HG03354 (cell line): ENCODE results near the gene WNT5B.

Experiments
- ATAC-seq: cut with Tn5 transposase; IDR thresholded peaks from one replicate; pipeline ENCODE4 v1.9.1; 2021; ENCODE audit warnings: mild to moderate bottlenecking; ENCODE audit not compliant: unreplicated experiment, poor library complexity, severe bottlenecking

The WNT5B gene

GRCh38 chr12:1646569-1647284 is 17.7 kb downstream of the WNT5B start:
- no peak for ATAC-seq

GRCh38 chr12:1647285-1647669 is 18.2 kb downstream of the WNT5B start:
- ATAC-seq: no peak

DNA sequence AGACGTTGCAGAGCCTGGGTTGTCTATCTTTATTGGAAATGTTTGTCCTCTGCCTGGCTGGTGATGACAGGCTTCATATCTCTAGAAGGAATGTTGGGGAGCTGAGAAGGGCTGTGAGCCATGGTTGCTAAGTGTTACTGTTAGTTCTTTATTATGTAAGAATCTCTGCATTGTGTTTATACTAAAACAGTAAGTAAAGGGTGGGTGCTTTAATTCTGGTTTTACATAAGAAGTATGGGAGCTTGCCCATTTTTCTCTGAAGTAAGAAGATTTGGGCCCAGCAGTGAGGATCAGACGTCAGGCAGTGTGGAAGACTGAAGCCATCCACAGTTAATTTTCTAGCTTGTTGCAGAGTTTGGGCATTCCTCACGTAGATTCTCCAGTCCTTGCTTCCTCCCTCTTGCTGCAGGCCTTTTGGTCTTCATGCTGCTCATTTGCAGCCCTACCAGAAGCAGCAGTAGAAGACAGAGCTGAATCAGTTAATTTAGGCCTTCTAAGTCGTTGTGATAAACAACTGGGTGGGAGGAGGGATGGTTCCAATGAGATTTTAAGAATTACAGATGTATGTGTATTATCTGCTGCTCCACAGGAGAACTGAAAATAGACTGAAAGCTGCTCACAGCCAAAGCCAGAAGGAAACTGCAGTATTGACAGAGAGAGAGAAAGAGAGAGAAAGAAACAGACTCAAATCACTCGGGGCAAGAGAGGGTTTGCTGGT is 21.4 kb downstream of the WNT5B start:
- ATAC-seq: no peak

GRCh38 chr12:1650978-1651361 is 21.9 kb downstream of the WNT5B start:
- no peak for ATAC-seq

DNA sequence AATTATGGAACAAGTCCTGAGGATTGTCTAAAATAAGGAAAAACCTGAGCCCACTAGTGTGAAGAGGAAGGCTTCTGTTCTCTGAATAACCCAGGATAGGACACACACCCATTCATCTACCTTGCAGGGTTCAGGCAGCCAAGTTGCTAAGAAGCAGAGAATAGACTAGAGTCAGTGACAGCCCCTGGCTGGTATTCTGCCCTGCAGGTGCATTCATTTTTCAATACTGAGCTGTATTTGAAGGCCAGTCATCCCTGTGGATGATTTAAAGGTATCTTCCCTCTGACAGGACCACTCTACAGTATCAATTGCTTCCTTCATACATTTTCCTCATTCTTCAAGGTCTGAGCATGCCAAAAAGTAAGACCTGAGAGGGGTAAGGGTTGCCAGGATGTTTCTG is 22.9 kb downstream of the WNT5B start:
- ATAC-seq: no peak

DNA sequence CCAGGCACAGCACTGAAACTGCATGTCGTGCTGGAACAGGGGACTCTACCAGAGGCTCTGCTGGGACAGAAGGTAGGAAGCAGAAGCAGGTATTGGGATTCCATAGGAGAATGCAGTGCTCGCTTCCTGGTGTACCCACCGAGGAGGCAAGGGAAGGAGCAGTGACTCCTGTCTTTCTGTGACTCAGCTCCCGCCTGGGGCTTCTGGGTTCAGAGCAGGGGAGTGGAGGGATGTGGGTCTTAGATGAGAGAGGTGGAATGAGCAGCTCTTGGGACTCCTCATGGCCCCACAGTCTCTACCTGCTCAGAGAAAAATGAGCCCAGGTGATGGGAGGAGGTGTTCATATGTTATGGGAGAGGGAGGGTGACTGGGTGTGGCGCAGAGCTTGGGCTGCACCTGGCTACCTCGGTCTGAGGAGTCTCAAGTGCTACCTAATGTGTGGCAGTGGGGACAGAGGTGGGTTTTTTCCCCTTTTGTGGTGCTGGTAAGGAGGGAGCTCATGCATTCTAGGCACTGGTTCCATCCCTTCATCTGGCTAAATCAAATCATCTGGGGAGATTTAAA is 26.3 kb downstream of the WNT5B start:
- no peak for ATAC-seq

- no peak for ATAC-seq
These were observed 27.9 kb downstream of the WNT5B start for GRCh38 chr12:1656902-1657301.

DNA sequence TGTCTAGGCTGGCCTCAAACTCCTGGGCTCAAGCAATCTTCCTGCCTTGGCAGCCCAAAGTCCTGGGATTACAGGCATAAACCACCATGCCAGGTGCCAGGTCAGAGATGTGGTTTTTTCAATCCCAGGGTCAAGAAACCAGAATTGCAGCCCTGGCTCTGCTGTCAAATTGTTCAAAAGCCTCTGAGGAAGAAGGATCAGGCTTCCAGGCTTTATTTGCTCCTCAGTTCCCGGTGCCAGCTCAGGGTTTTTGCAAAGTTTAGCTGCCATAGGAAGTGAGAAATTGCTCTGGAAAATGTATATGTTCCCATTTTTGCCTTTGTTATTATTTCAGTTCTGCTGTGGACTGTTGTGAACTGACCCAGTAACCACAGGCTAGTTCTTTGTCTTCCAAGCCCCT is 28.7 kb downstream of the WNT5B start:
- no peak for ATAC-seq

GRCh38 chr12:1660304-1661187 is 31.5 kb downstream of the WNT5B start:
- ATAC-seq: no peak

GRCh38 chr12:1661553-1662335 is 32.7 kb downstream of the WNT5B start:
- ATAC-seq: peak; percentile 82

DNA sequence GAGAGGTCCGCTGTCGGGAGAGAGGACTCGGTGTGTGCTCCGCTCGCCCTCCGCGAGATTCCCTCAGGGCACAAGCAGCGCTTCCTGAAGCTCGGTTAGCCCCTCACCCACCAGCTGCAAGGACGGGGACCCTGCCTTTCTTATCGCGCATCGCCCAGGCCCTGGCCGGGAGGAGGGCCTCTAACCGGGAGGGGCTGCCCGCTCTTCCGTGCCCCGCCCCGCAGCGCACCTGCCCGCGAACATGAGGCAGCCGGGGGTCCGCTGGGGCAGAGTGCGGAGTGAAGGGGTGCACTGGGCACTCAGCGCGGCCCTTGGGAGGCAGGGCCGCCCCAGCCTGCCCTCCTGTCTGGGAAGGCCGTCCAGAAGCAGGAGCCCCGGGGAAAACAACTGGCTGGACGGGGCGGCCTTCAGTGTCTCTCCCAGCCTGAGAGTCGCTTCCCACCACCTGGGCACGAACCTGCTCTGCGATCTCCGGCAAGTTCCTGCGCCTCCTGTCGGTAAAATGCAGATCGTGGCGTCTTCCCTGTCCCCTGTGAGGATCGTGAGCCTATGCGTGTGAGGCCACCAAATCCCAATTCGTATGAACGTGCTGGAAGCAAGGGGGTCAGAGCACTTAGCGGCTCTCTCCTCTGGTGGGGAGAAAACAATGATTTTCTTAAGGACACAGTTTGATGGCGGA is 33.9 kb downstream of the WNT5B start:
- ATAC-seq: no peak

- ATAC-seq: no peak
These were observed 34.6 kb downstream of the WNT5B start for GRCh38 chr12:1663440-1664132.

GRCh38 chr12:1665366-1665765 is 36.3 kb downstream of the WNT5B start:
- no peak for ATAC-seq

GRCh38 chr12:1666215-1666614 is 37.2 kb downstream of the WNT5B start:
- ATAC-seq: no peak

DNA sequence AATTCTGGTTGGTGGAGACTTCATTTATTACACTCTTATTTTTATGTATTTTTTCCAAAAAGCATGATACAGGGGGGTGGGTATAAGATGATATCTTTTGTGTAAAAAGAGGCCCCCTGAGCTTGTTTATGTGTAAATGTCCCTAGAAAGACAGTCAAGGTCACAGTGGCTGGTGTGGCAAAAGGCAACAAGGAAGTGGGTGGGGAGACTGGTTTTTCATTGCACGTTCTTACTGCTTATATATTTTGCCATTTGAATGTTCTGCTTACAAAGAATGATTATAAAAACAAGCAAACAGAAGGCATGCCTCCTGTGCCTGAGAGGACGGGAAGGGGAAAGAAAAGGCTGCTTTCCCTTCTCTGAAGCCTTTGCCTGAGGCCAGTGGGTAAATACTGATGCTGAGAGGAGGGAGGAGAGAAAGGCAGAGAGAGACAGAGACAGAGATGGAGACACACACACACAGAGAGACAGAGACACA is 37.7 kb downstream of the WNT5B start:
- no peak for ATAC-seq

- ATAC-seq: no peak
These were observed 40.0 kb downstream of the WNT5B start for GRCh38 chr12:1668833-1669543.

DNA sequence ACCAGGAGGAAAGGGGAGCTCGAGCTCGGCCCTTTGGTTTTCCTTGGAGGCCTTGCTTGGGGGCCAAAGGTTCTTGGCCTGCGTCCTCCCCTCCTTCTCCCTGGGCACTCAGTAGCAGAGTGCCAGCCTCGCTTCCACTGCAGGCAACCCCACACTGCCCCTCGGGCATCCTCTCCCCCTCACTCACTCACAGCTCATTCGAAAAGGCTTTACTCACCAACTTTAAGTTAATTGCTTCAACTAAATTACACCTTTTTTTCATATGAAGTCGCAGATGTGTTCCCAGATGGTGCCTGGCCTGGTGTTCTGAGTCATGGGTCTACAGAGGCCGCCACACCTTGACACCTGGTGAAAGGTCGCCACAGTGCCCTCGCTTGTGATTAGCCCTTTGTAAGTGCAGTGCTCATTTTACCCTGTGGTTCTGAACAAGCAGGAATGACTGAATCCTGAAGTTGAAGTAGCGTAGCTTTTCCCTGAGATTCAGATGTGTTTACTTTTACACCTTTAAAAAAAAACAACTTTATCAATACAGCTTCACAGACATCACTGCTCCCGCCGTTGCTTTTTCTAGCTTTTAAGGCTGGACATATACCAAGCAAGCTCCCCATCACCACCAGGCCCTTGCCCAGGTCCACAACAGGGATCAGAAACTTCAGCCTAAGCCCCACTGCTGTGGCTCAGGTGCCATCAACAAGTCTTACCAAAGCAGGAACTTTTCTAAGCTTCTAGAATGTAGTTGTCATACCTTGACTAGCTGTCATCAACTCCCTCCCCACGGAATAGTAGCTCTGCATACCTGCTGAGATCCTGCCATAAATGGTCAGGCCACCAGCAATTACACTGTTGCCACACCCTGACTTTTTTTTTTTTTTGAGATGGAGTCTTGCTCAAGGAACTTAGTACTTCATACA is 41.6 kb downstream of the WNT5B start:
- ATAC-seq: no peak
